GM19240 (cell line): ENCODE data around the gene NAXD.
"Not testable (repeated sequence)": the region's sequence is repeated elsewhere in the genome, so short reads cannot be mapped to it uniquely, and the experiment has no call there.

Experiments
- DNase-seq: peaks from one replicate; pipeline ENCODE4 v3.0.0; 2011; ENCODE audit warnings: low spot score; ENCODE audit not compliant: insufficient read length

The NAXD gene

DNA sequence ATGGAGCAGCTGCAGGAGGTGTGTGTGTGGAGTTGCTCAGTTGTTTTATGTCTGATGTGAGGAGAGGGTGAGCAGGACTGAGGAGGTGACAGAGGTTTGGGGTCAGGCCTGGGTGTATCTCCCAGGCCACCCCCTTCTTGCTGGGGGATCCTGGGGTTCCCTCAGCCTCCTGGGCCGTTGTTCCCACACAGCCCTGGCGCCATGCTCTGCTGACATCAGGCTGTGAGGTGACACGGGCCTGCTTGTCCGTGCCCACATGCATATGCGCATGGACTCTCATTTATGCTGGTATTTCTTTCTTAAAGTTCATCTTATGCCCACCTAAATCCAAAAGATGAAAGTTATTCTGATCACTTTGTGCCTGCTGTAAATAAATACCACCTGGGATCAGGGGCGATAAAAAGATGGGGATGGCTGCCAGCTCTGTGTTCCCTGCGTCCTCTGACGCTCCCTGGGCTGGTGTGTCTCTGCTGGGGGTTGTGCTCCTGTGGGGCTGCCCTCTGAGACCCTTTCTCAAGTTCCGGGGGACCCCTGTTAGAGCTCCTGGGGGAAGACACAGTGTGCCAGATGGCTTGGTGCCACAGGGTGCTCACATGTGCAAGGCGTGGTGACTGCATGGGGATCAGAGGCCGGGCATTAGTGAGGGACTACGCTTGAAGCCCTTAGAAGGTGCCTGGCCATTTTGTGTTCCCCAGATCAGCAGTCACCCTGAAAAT lies 12.6 kb downstream of the NAXD start:
- DNase-seq = no peak

DNA sequence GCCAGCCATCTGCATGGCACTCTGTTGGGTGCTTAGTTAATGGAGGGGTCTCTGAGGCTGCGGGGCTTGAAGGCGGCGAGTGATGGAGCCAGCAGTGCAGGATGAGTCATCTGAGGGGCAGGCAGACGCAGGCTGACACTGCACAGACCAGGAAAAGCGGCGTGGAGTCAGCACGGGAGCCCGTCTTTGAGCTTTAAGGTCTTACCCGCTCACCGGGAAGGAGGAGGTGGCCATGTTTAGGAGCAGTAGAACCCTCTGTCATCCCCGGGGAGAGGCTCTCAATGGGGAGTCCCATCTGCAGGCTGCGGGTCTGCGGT lies 13.1 kb downstream of the NAXD start:
- no peak for DNase-seq

- no peak for DNase-seq
Observed at GRCh38 chr13:110628952-110629701, 13.8 kb downstream of the NAXD start.

- DNase-seq = no peak
Observed at GRCh38 chr13:110629735-110630134, 14.4 kb downstream of the NAXD start.

DNA sequence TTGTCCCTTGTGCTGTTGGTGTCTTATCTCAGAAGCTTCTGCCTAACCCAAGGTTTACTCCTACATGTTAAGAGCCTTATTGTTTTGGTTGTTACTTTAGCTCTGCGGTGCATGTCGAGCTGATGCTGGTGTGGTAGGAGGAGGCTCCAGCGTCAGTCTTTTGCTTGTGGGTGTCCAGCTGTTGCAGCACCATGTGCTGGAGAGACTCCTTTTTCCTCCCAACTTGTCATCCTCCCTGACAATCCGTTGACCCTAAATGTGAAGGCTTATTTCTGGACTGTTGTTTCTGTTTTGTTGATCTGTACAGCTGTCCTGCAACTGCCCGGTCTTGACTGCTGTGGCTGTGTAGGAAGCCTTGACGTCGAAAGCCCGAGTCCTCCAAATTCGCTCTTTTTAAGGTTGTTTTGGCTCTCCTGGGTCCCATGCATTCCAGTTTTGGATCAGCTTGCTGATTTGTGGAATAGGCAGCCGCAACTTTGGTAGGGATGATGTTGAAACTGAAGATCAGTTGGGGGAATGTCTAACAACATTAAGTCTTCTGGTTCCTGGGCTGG lies 15.3 kb downstream of the NAXD start:
- DNase-seq = no peak

GRCh38 chr13:110632255-110632654 lies 16.9 kb downstream of the NAXD start:
- DNase-seq = not testable (repeated sequence)

DNA sequence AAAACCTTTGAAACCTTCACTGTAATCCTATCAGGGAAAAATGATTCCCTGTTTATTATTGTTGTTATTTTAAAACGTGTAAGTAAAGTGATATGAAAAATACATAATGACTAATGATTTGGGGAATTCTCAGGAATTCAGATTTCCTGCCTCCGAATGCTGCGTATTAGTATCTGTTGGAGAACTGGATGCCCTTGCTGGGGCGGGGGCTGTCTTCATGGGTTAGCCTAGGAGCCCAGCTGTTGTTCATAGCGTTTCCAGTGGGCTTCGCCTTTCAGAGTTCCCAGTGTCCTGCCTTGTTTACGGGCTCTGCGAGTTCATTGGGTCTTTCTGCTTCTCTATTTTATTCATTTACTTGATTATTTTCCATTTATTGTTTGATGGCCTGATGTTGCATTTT lies 18.4 kb downstream of the NAXD start:
- no peak for DNase-seq

- no peak for DNase-seq
Observed at GRCh38 chr13:110634558-110634957, 19.2 kb downstream of the NAXD start.

- DNase-seq = no peak
Observed at GRCh38 chr13:110635405-110636002, 20.2 kb downstream of the NAXD start.

DNA sequence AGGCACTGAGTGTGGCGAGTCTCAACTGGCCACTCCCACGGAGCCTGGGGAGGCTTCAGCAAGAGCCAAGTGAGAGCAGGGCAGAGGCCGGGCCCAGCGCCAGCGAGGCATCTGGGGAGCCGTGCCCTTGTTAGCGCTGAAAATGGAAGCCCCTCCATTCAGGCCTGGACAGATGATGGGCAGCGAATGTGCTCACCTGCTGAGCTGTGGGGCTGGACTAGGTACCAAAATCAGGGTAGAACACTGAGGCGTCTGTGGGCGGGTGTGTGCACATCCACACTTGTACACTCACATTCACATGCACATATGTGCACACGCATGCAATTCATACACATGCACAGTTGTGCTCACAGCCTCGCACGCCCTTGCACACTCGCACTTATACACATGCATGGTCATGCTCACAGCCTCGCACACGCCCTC lies 20.7 kb downstream of the NAXD start:
- no peak for DNase-seq

DNA sequence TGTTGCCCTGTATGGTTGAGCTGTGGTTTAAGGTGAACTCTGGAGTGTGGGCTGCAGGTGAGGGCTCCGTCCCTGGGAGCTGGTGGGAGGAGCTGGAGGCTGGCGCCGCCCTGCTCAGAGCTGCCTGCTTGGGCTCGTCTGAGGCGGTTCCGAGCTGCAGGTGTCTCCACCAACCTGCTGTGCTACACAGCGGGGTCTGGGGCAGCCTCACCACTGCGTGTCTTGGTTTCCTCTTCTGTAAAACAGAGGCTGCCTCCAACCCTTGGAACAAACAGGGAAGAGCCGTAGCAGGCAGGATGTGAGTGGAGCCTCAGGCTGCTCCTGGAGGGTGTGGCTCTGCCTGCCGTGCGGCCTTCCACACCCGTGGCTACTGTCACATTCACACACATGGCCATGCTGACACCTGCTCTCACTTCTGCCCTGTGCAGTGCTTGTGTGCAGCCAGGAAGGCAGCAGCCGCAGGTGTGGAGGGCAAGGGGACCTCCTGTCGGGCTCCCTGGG lies 21.4 kb downstream of the NAXD start:
- DNase-seq = no peak

DNA sequence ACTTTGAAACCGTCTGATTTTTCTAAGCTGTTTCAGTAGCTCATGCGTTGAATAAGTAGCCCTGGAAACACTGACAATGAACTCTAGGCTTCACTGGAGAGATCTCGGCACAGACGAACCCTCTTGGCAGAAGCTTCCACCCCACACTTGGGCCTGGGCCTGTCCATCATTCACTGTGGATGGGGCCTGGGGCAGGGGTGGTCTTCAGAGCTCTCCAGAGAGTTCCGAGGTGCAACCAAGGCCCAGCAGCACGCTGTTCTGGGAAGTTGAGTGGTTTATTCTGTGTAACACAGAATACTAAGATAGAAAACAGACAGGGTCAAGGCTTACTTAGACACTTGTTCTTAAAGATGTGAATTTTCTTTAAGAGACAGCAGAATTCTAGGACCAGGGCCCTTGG lies 21.9 kb downstream of the NAXD start:
- no peak for DNase-seq

GRCh38 chr13:110637747-110638146 lies 22.4 kb downstream of the NAXD start:
- DNase-seq = no peak

DNA sequence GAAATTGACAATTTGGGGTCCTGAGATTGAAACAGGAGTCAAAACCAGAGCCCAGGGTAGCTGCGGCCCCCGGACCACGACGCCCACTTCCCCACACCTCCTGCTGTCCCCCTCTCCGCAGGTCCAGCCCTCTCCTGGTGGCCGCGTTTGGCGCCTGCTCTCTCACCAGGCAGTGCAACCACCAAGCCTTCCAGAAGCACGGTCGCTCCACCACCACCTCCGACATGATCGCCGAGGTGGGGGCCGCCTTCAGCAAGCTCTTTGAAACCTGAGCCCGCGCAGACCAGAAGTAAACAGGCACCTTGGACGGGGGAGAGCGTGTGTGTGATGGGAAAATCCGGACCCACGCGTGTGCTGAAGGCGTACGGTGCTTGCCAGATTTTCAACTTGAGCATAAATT lies 22.9 kb downstream of the NAXD start:
- DNase-seq = no peak

GRCh38 chr13:110638814-110639806 lies 23.8 kb downstream of the NAXD start:
- DNase-seq = no peak

GRCh38 chr13:110639935-110640334 lies 24.6 kb downstream of the NAXD start:
- DNase-seq = no peak

- no peak for DNase-seq
Observed at GRCh38 chr13:110640591-110641029, 25.3 kb downstream of the NAXD start.

DNA sequence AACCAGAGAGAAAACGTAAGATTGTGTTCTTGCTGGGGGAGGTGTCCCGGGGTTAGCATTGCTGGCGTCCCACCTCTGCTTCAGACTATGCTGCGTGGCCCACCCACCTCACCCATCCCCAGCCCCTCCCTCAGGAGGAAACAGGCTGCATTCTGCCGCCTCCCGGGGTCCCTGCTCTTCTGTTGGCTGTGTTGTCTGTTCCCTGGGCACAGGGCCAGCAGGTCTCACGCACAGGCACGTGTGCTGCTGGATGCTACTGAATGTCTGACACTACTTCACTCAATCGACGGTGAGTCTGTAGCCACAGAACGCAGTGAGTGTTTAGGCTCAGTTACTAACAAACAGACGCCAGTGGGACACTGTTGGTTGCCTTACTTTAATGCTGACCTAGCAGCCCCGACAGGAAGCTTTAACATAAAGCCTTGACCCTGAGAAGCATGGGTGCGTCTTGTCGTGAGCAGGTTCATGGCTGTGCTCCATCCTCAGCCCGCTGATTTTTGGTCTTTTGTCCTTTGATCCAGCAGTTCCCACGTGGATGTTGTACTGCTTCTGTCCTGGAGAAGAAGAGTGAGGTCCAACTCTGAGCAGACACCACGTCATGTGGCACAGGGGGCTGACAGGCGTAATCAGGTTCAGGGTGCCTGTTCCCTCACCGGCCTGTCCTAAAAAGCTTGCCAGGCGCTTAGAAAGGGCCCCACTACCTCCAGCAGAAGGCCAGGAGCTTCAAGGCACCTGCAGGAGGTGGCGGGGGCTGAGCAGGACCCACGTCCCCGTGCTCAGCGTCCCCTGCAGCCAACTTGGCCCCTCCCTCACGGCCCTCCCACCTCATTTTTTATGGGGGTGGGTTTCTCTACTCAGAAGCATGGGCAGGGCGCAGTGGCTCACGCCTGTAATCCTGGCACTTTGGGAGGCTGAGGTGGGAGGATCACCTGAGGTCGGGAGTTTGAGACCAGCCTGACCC lies 26.0 kb downstream of the NAXD start:
- DNase-seq = no peak

- no peak for DNase-seq
Observed at GRCh38 chr13:110642291-110642981, 27.1 kb downstream of the NAXD start.
